GM21367 (cell line): ENCODE results near the gene PCGF3.
"Not testable (repeated sequence)": the region's sequence is repeated elsewhere in the genome, so short reads cannot be mapped to it uniquely, and the experiment has no call there.

Experiments
- ATAC-seq: cut with Tn5 transposase; IDR thresholded peaks from one replicate; pipeline ENCODE4 v1.9.1; 2021; ENCODE audit not compliant: unreplicated experiment

PCGF3 gene

DNA sequence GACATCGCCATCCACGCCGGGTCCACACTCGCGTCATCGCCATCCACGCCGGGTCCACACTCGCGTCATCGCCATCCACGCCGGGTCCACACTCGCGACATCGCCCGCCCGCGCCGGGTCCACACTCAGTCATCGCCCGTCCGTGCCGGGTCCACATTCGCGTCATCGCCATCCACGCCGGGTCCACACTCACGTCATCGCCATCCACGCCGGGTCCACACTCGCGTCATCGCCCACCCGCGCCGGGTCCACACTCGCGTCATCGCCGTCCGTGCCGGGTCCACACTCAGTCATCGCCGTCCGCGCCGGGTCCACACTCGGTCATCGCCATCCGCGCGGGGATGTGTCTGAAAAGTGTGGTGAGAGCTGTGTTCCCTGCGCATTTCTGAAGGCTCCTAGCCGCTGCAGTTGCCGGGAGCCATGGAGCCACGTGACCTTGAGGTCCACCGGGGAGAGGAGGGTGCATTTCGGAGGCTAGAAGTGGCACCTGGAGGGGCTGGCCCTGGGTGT lies 17.3 kb downstream of the PCGF3 start:
- ATAC-seq: no peak

DNA sequence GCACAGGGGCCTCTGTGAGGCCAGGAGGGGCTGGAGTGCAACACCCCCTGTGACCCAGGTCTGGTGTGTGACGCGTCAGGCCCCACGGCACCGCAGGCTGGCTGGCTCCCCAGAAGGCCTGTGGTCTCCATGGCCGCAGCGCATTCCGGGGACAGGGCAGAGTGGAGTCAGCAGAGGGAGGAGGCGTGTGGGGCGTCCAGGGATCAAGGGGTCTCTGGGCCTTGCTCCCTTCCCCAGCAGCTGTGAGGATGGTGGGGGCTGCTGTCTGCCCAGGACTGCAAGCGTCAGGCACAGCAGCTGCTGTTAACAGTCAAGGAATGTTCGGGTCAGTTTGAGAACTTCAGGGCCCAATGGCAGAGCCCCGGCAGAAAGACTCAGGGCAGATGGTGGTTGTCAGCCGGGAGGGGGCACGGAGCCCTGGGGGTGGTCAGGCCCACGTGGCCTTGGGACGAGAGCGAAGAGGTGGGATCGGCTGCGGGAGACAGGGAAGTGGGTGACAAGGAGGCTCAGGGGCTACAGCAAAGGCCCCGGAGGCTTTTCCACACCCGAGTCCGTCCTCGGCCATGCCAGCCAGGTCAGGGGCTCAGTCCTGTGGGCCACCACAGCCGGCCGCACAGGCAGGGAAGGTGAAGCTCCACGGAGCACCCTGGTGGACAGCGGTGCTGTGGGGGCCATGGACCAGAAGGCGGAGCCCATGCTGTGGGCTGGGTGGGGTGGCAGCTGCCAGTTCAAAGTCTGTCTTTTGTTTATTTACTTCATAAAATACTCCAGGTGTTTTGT lies 18.3 kb downstream of the PCGF3 start:
- ATAC-seq: no peak

DNA sequence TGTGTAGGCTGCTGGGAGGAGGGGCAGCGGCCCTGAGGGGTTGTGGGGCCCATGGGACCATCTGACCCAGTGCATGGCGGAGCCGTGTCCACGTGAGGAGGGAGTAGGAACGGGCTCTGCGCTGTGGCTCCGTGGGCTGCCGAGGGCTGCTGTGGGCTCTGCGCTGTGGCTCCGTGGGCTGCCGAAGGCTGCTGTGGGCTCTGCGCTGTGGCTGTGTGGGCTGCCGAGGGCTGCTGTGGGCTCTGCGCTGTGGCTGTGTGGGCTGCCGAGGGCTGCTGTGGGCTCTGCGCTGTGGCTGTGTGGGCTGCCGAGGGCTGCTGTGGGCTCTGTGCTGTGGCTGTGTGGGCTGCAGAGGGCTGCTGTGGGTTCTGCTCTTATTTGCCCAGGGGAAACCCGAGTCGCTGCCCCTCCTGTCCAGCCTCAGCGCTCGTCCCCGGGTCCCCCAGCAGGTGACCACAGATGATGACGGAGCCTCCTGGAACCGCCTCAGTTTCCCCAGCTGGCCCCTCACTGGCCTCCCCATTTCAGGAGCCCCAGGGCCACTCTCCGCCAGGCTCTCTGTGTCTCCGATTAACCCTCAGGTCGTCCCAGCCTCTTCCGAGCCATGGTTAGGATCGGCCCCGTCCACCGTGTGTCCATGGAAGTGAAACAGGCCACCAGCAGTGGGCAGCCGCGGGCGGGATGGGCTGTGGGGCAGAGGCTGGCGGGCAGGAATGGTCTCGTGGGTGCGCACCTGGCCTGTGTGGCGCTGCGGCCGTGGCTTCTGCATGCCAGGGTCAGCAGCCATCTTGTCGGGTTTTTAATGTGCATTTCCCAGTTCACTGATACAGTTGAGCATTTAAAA lies 20.0 kb downstream of the PCGF3 start:
- no peak for ATAC-seq

DNA sequence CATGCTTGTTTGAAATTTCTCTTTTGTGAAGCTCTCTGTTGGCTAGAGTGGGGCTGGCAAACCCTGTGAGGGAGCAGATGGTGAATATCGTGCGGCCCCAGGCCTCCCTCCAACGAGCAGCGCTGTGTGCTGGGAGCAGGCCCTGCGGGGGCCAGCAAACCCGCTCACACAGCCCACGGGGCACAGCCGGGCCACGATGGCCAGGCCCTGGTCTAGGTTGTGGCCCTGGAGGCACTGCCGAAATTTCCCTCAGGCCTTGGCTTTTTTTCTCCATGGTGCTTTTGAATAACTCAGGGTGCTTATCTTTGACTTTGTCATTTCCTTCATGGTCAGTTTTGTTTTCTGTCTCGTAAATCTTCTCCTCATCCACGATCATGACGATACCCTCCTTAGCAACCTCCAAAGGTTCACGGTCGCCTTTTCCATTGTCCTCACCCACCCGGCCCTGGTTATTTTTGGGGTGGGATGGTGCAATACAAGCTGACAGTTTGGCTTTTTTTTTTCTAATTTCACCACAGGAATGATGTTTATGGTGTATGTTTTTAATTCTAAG lies 20.7 kb downstream of the PCGF3 start:
- ATAC-seq: no peak

DNA sequence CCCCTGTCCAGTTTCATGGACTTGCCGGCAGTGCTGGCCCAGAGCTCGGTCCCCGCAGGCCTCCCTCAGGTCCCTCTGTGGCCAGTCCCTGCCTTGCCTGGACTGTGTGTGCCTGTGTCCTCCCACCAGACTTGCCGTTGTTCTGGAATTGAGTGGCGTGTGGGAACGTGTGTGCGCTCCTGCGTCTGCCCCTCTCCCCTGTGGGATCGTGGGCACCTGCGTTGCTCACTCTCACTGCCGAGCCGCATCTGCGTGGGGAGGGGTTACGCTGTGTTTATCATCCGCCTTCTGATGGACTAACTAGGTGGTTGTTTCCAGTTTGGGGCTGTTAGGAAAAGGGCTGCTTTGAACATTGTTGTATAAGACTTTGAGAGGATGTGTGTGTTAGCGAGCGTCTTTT lies 21.2 kb downstream of the PCGF3 start:
- ATAC-seq: no peak

DNA sequence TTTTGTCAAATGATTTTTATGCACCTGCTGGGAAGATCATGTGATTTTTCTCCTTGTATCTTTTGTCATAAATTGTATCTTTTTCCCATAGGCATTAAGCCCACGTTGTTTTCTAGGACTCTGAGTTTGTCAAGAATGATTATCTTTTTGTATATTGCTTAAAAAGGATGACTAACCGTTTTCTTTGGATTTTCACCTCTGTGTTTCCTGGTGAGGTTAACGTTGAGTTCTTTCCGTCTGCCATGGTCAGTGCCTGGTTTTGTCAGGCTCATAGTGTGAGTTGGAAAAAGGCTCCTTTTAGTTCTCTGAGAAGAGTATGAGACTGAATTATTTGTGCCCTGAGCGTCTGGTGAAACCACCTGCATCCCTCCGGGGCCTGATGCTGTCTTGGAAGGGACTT lies 21.9 kb downstream of the PCGF3 start:
- ATAC-seq: no peak

DNA sequence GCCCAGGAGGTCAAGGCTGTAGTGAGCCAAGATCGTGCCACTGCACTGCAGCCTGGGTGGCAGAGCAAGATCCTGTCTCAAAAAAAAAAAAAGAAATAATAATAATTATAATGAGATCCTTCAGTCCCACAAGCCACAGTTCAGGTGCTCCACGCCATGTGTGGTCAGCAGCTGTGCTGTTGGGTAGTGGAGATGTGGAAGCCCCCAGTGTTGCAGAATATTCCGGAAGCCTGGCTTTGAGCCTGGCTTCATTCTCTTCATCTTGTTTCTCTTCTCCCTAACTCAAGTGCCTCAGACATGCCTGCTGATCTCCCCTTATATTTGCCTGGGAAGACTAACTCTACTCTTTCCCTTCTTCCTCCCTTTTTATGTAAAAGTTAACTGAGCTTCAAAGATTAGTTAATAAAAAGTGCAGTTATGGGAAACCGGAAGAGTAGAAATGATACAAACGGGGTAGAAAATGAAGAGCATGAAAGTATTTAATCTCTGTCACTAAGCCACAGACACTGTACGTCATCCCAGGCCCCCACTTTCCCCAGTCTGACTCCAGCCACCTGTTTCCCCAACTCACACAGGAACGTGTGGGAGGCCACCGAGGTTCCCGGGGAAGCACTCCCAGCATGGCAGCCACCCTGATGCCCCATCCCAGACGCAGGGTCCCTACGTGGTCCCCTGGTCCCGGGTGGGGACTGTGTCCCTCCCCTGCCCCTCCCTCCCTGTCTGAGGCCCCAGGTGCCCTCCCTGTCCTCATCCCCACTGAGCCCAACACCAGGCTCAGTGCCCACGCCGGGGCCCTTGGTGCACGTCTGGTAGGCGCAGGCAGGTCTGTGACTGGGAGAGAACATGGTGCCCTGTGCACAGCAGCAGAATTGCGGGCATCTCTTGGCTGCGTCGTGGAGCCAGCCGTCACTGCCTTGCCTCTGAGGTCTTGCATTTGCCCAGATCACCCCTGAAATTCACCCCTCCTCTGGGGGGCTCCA lies 24.0 kb downstream of the PCGF3 start:
- ATAC-seq: no peak

DNA sequence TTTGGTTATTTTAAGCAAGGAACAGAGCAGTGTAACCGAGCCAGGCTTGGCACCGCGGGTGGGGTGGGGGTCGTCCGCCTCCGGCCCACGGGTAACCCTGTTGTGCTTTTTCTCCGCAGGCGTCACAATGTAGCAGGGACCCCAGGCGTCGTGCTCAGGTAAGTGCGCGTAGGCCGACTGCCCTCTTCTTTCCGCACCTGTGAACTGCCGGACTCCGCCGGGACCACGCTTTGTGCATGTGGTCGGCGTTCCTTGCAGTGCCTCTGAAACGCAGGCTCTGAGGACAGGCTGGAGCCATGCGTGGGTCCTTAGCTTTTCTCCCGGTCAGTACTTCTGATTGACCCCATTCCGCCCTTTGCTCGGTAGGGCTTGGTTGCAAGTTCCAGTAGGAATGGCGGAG lies 24.9 kb downstream of the PCGF3 start:
- no peak for ATAC-seq

DNA sequence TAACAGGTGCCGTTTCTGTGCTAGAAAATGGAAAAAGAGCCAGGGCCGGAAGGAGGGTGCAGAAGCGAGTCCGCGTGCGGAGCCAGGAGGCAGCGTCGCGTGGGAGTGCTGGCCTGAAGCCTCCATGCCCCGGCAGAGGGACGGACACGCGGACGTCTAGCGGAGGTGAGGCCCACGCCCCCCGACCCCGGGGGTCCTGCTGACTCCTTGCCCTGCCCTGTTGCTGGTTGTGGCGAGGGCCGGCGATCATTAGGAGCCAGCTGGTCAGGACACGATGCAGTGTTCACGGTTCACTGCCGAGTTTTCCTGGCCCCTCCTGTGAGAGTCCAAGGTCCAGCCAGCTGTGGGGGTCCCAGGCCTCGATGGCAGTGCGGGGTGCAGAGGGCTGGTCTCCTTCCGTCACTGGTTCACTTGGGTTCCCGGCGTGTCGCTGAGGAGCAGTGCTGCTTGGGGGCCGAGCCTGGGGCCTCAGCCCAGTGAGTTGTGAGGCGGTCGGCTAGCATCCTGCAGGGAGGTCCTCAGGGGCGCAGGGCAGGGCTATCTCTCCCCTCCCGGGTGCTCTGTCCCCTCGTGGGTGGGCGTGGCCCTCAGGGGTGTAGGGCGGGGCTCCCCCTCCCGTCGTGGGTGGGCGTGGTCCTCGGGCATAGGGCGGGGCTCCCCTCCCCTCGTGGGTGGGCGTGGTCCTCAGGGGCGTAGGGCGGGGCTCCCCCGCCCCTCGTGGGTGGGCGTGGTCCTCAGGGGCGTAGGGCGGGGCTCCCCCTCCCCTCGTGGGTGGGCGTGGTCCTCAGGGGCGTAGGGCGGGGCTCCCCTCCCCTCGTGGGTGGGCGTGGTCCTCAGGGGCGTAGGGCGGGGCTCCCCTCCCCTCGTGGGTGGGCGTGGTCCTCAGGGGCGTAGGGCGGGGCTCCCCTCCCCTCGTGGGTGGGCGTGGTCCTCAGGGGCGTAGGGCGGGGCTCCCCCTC lies 25.6 kb downstream of the PCGF3 start:
- ATAC-seq: not testable (repeated sequence)

DNA sequence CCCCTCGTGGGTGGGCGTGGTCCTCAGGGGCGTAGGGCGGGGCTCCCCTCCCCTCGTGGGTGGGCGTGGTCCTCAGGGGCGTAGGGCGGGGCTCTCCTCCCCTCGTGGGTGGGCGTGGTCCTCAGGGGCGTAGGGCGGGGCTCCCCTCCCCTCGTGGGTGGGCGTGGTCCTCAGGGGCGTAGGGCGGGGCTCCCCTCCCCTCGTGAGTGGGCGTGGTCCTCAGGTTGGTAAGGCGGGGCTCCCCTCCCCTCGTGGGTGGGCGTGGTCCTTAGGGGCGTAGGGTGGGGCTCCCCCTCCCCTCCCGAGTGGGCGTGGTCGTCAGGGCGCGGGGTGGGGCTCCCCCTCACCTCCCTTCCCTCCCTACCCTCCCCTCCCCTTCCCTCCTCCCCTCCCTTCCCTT lies 26.3 kb downstream of the PCGF3 start:
- not testable (repeated sequence) for ATAC-seq

DNA sequence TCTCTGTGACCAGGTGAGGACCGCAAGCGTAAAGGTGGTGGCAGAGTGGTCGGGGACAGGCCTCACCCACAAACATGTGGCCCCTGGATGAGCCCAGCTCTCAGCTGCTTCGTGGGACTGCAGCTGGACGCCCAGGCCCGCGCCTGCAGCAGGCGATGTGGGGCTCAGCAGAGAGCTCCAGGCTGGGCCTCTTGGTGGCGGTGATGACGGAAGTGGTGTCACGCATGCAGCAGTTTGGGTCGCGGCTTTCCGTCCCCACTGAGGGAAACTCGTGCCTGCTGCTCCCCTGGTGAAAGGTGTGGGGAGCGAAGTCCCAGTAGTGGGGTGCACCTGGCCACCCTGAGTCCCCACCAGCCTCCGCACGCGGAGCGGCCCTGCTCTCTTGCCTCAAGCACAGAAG lies 26.9 kb downstream of the PCGF3 start:
- ATAC-seq: no peak

DNA sequence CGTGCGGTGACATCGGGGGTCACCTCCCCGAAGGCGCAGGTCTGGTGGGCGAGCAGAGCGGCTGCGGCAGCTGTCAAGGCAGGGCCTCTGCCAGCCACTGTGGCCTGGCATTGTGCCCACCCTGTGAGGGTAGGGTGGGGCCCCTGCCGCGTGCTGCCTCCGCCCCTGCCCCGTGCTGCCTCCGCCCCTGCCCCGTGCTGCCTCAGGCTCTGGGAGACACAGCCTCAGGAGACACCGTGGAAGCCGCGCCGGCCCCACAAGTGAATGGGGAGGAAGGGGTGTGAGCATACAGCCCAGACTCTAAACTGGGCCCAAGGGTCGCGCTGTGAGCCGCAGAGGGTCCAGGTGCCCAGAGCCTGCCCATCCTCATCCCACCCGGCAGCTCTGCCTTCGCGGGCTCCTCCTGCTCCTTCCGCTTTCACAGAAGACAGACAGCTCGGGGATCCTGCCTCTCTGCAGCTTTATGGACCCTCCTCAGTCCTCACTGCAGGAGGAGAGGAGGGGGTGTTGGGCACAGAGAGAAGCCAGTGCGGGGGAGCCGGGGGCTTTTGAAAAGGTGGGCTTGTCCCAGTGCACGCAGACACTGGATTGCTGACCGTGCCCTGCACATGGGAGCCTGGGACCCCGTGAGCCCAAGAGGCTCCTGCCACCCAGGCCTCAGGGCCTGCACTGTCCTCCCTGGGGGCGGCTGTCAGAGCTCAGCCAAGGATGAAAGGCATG lies 27.4 kb downstream of the PCGF3 start:
- ATAC-seq: no peak

DNA sequence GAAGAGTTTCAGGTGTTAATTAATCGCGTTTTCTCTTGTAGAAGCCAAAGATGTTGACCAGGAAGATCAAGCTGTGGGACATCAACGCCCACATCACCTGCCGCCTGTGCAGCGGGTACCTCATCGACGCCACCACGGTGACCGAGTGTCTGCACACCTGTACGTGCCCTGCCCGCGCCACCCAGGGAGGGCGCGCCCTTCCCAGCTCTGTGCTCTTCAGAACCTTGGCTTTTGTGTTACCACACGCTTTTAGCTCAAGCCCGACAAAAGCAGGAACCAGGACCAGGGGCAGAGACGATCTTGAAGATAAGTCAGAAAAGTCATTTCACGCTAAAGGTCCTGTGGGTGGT lies 28.0 kb downstream of the PCGF3 start:
- no peak for ATAC-seq

DNA sequence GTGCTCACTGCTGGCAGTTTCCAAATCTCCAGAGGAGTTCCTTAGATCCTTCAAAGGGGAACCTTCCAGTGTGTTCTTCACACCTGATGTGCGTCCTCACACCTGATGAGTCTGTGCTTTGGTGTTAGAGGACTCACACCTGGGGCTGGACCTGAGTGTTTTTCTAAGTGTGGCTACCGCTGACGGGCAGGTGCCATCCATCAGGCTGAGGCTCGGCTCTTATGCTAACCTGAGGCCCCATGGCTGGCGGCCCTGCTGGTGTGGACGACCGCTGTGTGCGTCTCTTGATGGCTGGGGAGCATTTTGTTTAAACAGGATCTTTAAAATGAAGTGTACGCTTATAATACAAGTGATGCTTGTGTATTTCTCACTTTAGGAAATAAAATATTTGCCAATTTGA lies 28.4 kb downstream of the PCGF3 start:
- ATAC-seq: no peak

DNA sequence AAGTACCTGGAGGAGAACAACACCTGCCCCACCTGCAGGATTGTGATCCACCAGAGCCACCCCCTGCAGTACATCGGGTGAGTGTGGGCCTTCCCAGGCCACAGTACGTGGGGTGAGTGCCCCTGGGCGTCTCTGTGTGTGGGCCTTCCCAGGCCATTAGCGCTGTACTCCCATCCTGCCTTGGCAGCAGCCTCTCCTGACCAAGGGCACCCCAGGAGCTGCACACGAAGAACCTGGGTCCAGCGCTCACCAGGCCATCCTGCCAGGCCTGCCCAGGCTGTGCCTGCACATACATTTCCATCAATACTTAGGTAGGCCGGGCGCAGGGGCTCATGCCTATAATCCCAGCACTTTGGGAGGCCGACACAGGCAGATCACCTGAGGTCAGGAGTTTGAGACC lies 29.3 kb downstream of the PCGF3 start:
- ATAC-seq: no peak

DNA sequence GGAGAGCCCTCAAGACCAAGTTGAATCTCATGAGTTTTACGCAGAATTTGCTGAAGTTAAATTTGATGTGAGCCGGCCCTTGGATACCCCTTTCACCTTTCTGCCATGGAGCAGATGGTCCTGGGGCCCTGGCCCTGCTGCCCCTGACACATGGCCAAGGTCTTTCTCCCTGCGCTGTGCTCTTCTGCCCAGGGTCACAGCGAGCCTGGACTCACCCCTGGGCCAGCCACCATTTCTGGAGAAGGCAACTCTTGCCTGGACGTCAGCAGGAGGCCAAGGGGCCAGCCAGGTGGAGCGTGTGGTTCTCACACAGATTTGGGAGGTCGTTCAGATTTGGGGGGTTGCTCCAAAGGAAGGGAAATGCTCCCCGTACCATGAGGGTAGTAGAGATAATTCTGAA lies 30.0 kb downstream of the PCGF3 start:
- no peak for ATAC-seq

DNA sequence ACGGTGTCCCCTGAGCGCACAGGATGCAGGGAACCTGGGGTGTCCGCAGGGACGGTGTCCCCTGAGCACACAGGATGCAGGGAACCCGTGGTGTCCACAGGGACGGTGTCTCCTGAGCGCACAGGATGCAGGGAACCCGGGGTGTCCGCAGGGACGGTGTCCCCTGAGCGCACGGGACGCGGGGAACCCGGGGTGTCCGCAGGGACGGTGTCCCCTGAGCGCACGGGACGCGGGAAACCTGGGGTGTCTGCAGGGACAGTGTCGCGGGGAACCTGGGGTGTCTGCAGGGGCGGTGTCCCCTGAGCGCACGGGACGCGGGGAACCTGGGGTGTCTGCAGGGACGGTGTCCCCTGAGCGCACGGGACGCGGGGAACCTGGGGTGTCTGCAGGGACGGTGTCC lies 30.9 kb downstream of the PCGF3 start:
- not testable (repeated sequence) for ATAC-seq

DNA sequence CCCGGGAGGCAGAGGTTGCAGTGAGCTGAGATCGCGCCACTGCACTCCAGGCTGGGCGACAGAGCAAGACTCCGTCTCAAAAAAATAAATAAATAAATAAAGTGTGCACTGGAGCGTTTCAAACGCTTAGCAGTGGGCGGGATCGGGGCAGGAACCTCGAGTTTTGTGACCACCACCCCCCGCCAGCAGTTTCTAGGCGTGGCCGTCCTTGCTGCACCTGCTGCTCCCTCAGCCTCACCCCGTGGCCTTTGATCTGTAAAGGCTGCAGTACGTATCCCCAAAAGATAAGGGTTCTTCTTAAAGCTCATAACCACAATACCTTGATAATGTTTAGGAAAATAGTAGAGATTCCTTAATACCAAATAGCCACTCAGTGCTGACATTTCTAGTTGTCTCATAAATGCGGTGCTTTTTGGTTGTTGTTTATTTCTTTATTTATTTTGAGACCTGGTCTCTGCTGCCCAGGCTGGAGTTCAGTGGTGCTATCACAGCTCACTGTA lies 33.2 kb downstream of the PCGF3 start:
- no peak for ATAC-seq

DNA sequence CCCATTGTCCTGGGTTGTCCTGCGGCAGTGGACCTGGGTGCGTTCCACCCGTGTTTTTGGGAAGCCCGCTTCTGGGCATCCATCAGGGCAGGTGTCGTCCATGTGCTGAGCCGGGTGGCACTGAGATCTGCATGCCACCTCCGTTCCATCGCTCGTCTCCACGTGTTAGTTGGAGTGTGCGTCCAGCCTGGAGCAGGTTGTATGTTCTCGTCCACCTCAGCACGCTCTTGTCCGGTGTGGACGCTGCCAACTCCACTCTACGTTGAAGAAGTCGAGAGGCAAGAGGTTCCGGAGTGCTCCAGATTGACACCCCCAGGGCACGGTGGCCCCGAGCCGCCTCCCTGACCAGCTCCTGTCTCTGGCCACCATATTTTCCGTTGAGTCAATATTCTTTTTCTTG lies 33.9 kb downstream of the PCGF3 start:
- no peak for ATAC-seq
